BE2C (cell line): ENCODE results near the gene NR0B2.
"Not testable (repeated sequence)": the region's sequence is repeated elsewhere in the genome, so short reads cannot be mapped to it uniquely, and the experiment has no call there.

Experiments used
- DNase-seq: peaks from one replicate; pipeline ENCODE4 v3.0.0-alpha.2; 2020
- H3K27me3 ChIP-seq: fragments of 250-450 bp; sonication (Bioruptor Pico); 2 replicates; pipeline ENCODE4 v1.5.1; 2020; ENCODE audit warnings: mild to moderate bottlenecking
- H3K36me3 ChIP-seq: fragments of 250-450 bp; sonication (Bioruptor Pico); 2 replicates; pipeline ENCODE4 v1.5.1; 2020; ENCODE audit warnings: mild to moderate bottlenecking
- H3K4me1 ChIP-seq: fragments of 250-450 bp; sonication (Bioruptor Pico); 2 replicates; pipeline ENCODE4 v1.5.1; 2020
- H3K4me3 ChIP-seq: 2 replicates; pipeline ENCODE4 v1.5.1; 2011; ENCODE audit warnings: low read depth, low read length
- H3K9me3 ChIP-seq: fragments of 250-450 bp; sonication (Bioruptor Pico); 2 replicates; pipeline ENCODE4 v1.5.1; 2020
- TF ChIP-seq, protein P1 (sequence below): IDR thresholded peaks from 2 replicates; pipeline ENCODE4 v1.5.1; 2012; ENCODE audit warnings: mild to moderate bottlenecking, low read depth, low read length

NR0B2 gene

DNA sequence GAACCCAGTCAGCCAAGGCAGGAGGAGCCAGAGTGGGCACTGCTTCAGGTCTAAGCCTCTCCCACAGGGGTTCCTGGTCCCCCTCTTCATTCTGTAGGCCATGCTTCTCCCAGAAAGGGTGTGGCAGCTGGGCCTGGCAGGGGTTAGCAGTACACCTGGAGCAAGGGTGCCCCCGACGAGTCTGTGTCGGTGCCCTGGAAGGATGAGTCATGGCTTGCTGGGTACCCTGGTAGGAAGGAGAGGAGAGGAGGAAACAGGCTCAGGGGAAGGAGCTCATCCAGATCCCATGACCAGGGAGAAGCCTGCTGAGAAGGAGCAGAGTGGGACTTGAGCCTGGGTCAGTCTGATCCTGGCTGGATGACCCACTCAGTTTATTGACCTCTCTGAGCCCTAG is 36.1 kb upstream of the NR0B2 start:
- Histone ChIP-seq H3K4me1 (no peaks in the 10 kb centered on the region), H3K4me3 (no peak overlapping the region), H3K9me3 (no peaks in the 10 kb centered on the region), H3K27me3 (no peaks in the 10 kb centered on the region), H3K36me3 (peaks cover 4% of the 10 kb centered on the region)
- DNase-seq: no peak
- TF ChIP-seq, protein P1, sequence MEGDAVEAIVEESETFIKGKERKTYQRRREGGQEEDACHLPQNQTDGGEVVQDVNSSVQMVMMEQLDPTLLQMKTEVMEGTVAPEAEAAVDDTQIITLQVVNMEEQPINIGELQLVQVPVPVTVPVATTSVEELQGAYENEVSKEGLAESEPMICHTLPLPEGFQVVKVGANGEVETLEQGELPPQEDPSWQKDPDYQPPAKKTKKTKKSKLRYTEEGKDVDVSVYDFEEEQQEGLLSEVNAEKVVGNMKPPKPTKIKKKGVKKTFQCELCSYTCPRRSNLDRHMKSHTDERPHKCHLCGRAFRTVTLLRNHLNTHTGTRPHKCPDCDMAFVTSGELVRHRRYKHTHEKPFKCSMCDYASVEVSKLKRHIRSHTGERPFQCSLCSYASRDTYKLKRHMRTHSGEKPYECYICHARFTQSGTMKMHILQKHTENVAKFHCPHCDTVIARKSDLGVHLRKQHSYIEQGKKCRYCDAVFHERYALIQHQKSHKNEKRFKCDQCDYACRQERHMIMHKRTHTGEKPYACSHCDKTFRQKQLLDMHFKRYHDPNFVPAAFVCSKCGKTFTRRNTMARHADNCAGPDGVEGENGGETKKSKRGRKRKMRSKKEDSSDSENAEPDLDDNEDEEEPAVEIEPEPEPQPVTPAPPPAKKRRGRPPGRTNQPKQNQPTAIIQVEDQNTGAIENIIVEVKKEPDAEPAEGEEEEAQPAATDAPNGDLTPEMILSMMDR: no peak

DNA sequence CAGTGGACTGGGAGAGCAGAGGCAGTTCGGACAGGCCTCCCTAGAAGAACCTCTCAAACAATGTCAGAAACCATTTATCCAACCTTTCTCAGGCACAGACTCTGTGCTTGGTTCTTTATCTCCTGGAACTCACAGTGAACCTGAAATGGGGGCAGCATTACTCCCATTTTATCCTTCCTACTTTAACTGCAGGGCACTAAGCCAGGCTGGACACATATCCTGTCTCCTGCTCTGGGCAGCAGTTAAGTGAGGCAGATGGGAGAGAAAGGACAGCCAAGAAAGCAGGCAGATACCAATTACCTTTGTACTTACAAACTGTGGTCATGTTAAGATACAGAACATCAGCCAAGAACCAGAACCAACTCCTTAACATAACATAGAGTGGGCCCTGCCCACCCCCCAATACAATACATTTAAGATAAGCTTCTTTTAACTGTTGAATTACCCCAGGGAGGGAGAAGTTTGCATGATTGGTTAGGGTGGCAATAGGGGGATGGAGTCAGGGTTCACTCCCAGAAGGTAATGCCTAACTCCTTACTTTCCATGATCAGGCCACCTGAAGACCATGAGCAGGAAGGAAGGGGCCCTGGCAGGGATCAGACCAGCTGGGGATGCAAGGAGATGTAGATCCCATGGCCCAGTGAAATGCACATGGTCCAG is 35.6 kb upstream of the NR0B2 start:
- TF ChIP-seq, protein P1: no peak
- no peaks in the 10 kb centered on the region for H3K4me1 ChIP-seq
- DNase-seq: no peak
- H3K36me3 ChIP-seq: peaks cover 4% of the 10 kb centered on the region
- no peaks in the 10 kb centered on the region for H3K27me3 ChIP-seq
- no peaks in the 10 kb centered on the region for H3K9me3 ChIP-seq
- no peak overlapping the region for H3K4me3 ChIP-seq

- not testable (repeated sequence) for H3K4me3 ChIP-seq, DNase-seq, H3K36me3 ChIP-seq, H3K27me3 ChIP-seq, H3K4me1 ChIP-seq, H3K9me3 ChIP-seq
Measured at GRCh38 chr1:26948725-26949057, 34.9 kb upstream of the NR0B2 start.

GRCh38 chr1:26946270-26946669 is 32.5 kb upstream of the NR0B2 start:
- Histone ChIP-seq H3K4me1 (no peaks in the 10 kb centered on the region), H3K36me3 (peaks cover 14% of the 10 kb centered on the region), H3K9me3 (no peaks in the 10 kb centered on the region), H3K27me3 (no peaks in the 10 kb centered on the region), H3K4me3 (no peak overlapping the region)
- TF ChIP-seq, protein P1: no peak
- no peak for DNase-seq

DNA sequence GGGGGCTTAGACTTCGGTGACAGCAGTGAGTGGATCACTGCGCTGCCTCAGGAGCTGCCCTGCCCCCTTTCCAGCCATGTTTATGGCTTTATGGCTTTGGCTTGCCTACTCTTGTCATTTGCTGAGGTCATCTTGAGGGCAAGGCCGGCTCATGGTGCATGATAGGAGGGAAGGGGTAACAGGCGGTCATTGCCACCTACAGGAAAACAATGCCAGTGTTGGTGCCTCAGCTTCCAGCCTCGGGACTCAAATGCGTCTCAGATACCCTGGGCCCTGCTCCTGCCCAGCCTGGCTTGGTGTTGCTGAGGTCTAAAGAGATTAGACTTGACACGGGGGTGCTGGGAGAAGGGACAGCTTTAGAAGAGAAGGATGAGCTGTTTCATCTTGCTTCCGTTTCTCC is 32.0 kb upstream of the NR0B2 start:
- TF ChIP-seq, protein P1: no peak
- no peak overlapping the region for H3K4me3 ChIP-seq
- peaks cover 14% of the 10 kb centered on the region for H3K36me3 ChIP-seq
- H3K27me3 ChIP-seq: no peaks in the 10 kb centered on the region
- no peak for DNase-seq
- no peaks in the 10 kb centered on the region for H3K9me3 ChIP-seq
- no peaks in the 10 kb centered on the region for H3K4me1 ChIP-seq

DNA sequence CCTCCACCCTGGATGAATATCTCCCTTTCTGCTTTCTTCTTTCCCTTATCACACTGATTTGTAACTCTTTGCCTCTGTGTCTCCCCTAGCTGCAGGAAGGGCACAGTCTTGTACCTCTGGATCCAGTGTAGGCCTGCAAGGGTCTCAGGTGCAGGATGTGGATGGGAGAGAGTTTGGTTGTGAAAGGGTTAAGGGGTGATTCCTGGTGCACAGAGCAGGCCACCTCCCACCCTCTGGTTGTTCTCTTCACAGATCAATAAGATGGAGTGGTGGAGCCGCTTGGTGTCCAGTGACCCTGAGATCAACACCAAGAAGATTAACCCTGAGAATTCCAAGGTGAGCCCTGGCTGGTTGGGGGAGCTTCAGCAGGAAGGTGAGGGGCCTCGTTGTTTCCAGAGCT is 31.4 kb upstream of the NR0B2 start:
- TF ChIP-seq, protein P1: no peak
- no peaks in the 10 kb centered on the region for H3K27me3 ChIP-seq
- no peak overlapping the region for H3K4me3 ChIP-seq
- peaks cover 14% of the 10 kb centered on the region for H3K36me3 ChIP-seq
- no peaks in the 10 kb centered on the region for H3K9me3 ChIP-seq
- DNase-seq: no peak
- no peaks in the 10 kb centered on the region for H3K4me1 ChIP-seq

GRCh38 chr1:26942656-26943055 is 28.9 kb upstream of the NR0B2 start:
- peaks cover 14% of the 10 kb centered on the region for H3K36me3 ChIP-seq

More at GRCh38 chr1:26942656-26943055, 28.9 kb upstream of the NR0B2 start:
- DNase-seq: no peak
- no peaks in the 10 kb centered on the region for H3K9me3 ChIP-seq
- TF ChIP-seq, protein P1: no peak
- H3K4me3 ChIP-seq: no peak overlapping the region
- H3K27me3 ChIP-seq: no peaks in the 10 kb centered on the region
- H3K4me1 ChIP-seq: no peaks in the 10 kb centered on the region
